Right renal cortex interstitium (tissue), 3 donors: ENCODE data around the gene CHMP1A. TPM values are rescaled to one million over a fixed set of nuclear protein-coding genes. Genes with fewer than 3 reads are reported as not detected.
"Not testable (repeated sequence)": the region's sequence is repeated elsewhere in the genome, so short reads cannot be mapped to it uniquely, and the experiment has no call there.

Experiments
- DNase-seq, 3 donors: peaks; one replicate each; pipeline ENCODE4 v3.0.0-alpha.2; 2013; ENCODE audit warnings: low read depth in 3 of 3, low spot score in 2 of 3
- polyA plus RNA-seq, 3 donors: library from polyadenylated mRNA; unstranded; fragments of 120-200 nt; gene quantifications; one replicate each; pipeline ENCODE4 v1.2.1, GENCODE V29; 2013; ENCODE audit not compliant: insufficient read length in 3 of 3

CHMP1A gene
- polyA plus RNA-seq, 3 donors: 62.0 to 74.0 (median 70.2) TPM

GRCh38 chr16:89693289-89693731, 35.8 kb upstream of the CHMP1A start:
- DNase-seq: no peak

- DNase-seq: no peak
Observed at GRCh38 chr16:89691986-89692569, 34.6 kb upstream of the CHMP1A start.

- no peak for DNase-seq
Observed at GRCh38 chr16:89691231-89691985, 33.9 kb upstream of the CHMP1A start.

GRCh38 chr16:89690392-89690901, 32.9 kb upstream of the CHMP1A start:
- DNase-seq: no peak

GRCh38 chr16:89689621-89690020, 32.1 kb upstream of the CHMP1A start:
- not testable (repeated sequence) for DNase-seq

GRCh38 chr16:89689142-89689541, 31.6 kb upstream of the CHMP1A start:
- DNase-seq: no peak

GRCh38 chr16:89688395-89688794, 30.9 kb upstream of the CHMP1A start:
- DNase-seq: no peak

- peak in 2 of 3 donors; percentile 37 to 54 for DNase-seq
Observed at GRCh38 chr16:89687092-89687940, 29.8 kb upstream of the CHMP1A start.

GRCh38 chr16:89686520-89687091, 29.1 kb upstream of the CHMP1A start, which contains the start of gene CDK10:
CDK10 (plus strand) TSS chr16:89686689; CDS start chr16:89686711, 22 bp downstream.
- DNase-seq: peak; percentile 78 to 90 (median 83)

- no peak for DNase-seq
Observed at GRCh38 chr16:89685916-89686315, 28.4 kb upstream of the CHMP1A start.

- DNase-seq: no peak
Observed at GRCh38 chr16:89678258-89678657, 20.8 kb upstream of the CHMP1A start.

- DNase-seq: no peak
Observed at GRCh38 chr16:89672177-89672941, 14.9 kb upstream of the CHMP1A start.

GRCh38 chr16:89671565-89671964, 14.1 kb upstream of the CHMP1A start:
- DNase-seq: not testable (repeated sequence)

- no peak for DNase-seq
Observed at GRCh38 chr16:89670496-89671431, 13.3 kb upstream of the CHMP1A start.

GRCh38 chr16:89669755-89670154, 12.2 kb upstream of the CHMP1A start:
- DNase-seq: no peak

GRCh38 chr16:89668790-89669158, 11.3 kb upstream of the CHMP1A start:
- no peak for DNase-seq

GRCh38 chr16:89667633-89668032, 10.1 kb upstream of the CHMP1A start:
- DNase-seq: no peak

GRCh38 chr16:89667000-89667399, 9.5 kb upstream of the CHMP1A start:
- not testable (repeated sequence) for DNase-seq

GRCh38 chr16:89664238-89664637, 6.7 kb upstream of the CHMP1A start:
- not testable (repeated sequence) for DNase-seq
